ENCODE results near the gene GRID1. TPM values are rescaled to one million over a fixed set of nuclear protein-coding genes. Genes with fewer than 3 reads are reported as not detected.

Gene GRID1
- polyA plus RNA-seq, 1 donor (not counting 4 experiments of a cell fraction or from before 2014, with no cell fraction given) = 0.01 TPM

- Histone ChIP-seq H3K9me1 (ENCODE audit: control insufficient read depth, extremely low read depth, insufficient read depth, low read length) (no peaks in the 10 kb centered on the region), H3K4me1 (ENCODE audit: control insufficient read depth, extremely low read depth, insufficient read depth, low read length) (no peaks in the 10 kb centered on the region), H3K9ac (ENCODE audit: control insufficient read depth, extremely low read depth, insufficient read depth, low read length) (no peak overlapping the region), H3K36me3 (ENCODE audit: control insufficient read depth in 2 of 2, extremely low read depth in 1 of 2, insufficient read depth in 2 of 2, low read length in 2 of 2) (no peaks in the 10 kb centered on the region), H3K4me3 (ENCODE audit: control insufficient read depth in 2 of 3, extremely low read depth in 1 of 3, insufficient read depth in 2 of 3, low read depth in 1 of 3, low read length in 3 of 3) (no peak overlapping the region), H3K4me2 (ENCODE audit: control insufficient read depth, extremely low read depth, insufficient read depth, low read depth, low read length) (no peak overlapping the region), H3K27me3 (ENCODE audit: control insufficient read depth, extremely low read depth, insufficient read depth, low read length) (no peaks in the 10 kb centered on the region), H4K20me1 (ENCODE audit: control insufficient read depth, extremely low read depth, insufficient read depth, low read length) (no peaks in the 10 kb centered on the region), H3K9me3 (ENCODE audit: control insufficient read depth, low read depth, low read length) (no peaks in the 10 kb centered on the region), H2AFZ (ENCODE audit: control insufficient read depth, low read length) (no peak overlapping the region), H3K27ac (ENCODE audit: control insufficient read depth, insufficient read depth, low read length) (no peak overlapping the region), H3K79me2 (ENCODE audit: control insufficient read depth, insufficient read depth, low read length) (no peaks in the 10 kb centered on the region)
- dilution Hi-C loops (cut with MboI; ENCODE audit: extremely low pct_ligation_motif_present, low sequenced_read_pairs) = no loop called here
- DNase-seq (ENCODE audit: low read depth, low spot score) = no peak
- FAIRE-seq = no peak
- TF ChIP-seq EZH2 (IDR thresholded peaks at IDR 0.05; ENCODE audit: low read length) = no peak
- TF ChIP-seq CTCF (optimal IDR thresholded peaks at IDR 0.05 in 1 of 3, IDR thresholded peaks at IDR 0.05 in 1 of 3, conservative IDR thresholded peaks at IDR 0.05 in 1 of 3; ENCODE audit: extremely low read depth in 1 of 3, insufficient read depth in 2 of 3, low read length in 3 of 3) = no peak
Observed at GRCh38 chr10:86035791-86036543, 330.6 kb downstream of the GRID1 start.

GRCh38 chr10:86034710-86035109 is 331.9 kb downstream of the GRID1 start:
- no peak overlapping the region for H3K27ac ChIP-seq (ENCODE audit: control insufficient read depth, insufficient read depth, low read length)
- no peak overlapping the region for H3K4me2 ChIP-seq (ENCODE audit: control insufficient read depth, extremely low read depth, insufficient read depth, low read depth, low read length)
- no peaks in the 10 kb centered on the region for H3K27me3 ChIP-seq (ENCODE audit: control insufficient read depth, extremely low read depth, insufficient read depth, low read length)
- FAIRE-seq = no peak
- no peaks in the 10 kb centered on the region for H4K20me1 ChIP-seq (ENCODE audit: control insufficient read depth, extremely low read depth, insufficient read depth, low read length)
- no peak overlapping the region for H3K4me3 ChIP-seq (ENCODE audit: control insufficient read depth in 2 of 3, extremely low read depth in 1 of 3, insufficient read depth in 2 of 3, low read depth in 1 of 3, low read length in 3 of 3)
- no peak overlapping the region for H2AFZ ChIP-seq (ENCODE audit: control insufficient read depth, low read length)
- no peak for TF ChIP-seq CTCF (optimal IDR thresholded peaks at IDR 0.05 in 1 of 3, IDR thresholded peaks at IDR 0.05 in 1 of 3, conservative IDR thresholded peaks at IDR 0.05 in 1 of 3; ENCODE audit: extremely low read depth in 1 of 3, insufficient read depth in 2 of 3, low read length in 3 of 3)
- TF ChIP-seq EZH2 (IDR thresholded peaks at IDR 0.05; ENCODE audit: low read length) = no peak
- no peak overlapping the region for H3K9ac ChIP-seq (ENCODE audit: control insufficient read depth, extremely low read depth, insufficient read depth, low read length)
- H3K79me2 ChIP-seq (ENCODE audit: control insufficient read depth, insufficient read depth, low read length) = no peaks in the 10 kb centered on the region
- dilution Hi-C loops (cut with MboI; ENCODE audit: extremely low pct_ligation_motif_present, low sequenced_read_pairs) = no loop called here
- no peaks in the 10 kb centered on the region for H3K9me1 ChIP-seq (ENCODE audit: control insufficient read depth, extremely low read depth, insufficient read depth, low read length)
- no peak for DNase-seq (ENCODE audit: low read depth, low spot score)
- no peaks in the 10 kb centered on the region for H3K4me1 ChIP-seq (ENCODE audit: control insufficient read depth, extremely low read depth, insufficient read depth, low read length)
- H3K36me3 ChIP-seq (ENCODE audit: control insufficient read depth in 2 of 2, extremely low read depth in 1 of 2, insufficient read depth in 2 of 2, low read length in 2 of 2) = no peaks in the 10 kb centered on the region
- no peaks in the 10 kb centered on the region for H3K9me3 ChIP-seq (ENCODE audit: control insufficient read depth, low read depth, low read length)
